ENCODE data around the gene PSENEN.

GRCh38 chr19:35790981-35791813 is 45.7 kb downstream of the PSENEN start:
- TF ChIP-seq POLR2A (IDR thresholded peaks at IDR 0.05) (no peak), POLR2AphosphoS5 (IDR thresholded peaks at IDR 0.05) (no peak)
- TF ChIP-seq, protein P1, sequence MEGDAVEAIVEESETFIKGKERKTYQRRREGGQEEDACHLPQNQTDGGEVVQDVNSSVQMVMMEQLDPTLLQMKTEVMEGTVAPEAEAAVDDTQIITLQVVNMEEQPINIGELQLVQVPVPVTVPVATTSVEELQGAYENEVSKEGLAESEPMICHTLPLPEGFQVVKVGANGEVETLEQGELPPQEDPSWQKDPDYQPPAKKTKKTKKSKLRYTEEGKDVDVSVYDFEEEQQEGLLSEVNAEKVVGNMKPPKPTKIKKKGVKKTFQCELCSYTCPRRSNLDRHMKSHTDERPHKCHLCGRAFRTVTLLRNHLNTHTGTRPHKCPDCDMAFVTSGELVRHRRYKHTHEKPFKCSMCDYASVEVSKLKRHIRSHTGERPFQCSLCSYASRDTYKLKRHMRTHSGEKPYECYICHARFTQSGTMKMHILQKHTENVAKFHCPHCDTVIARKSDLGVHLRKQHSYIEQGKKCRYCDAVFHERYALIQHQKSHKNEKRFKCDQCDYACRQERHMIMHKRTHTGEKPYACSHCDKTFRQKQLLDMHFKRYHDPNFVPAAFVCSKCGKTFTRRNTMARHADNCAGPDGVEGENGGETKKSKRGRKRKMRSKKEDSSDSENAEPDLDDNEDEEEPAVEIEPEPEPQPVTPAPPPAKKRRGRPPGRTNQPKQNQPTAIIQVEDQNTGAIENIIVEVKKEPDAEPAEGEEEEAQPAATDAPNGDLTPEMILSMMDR (IDR thresholded peaks at IDR 0.05), result no peak
